Activated CD8-positive, alpha-beta T cell treated with anti-CD3 and anti-CD28 coated beads for 36 hours (primary cell): ENCODE data around the gene ERICH3. TPM values are rescaled to one million over a fixed set of nuclear protein-coding genes. Genes with fewer than 3 reads are reported as not detected.

ENCODE experiments used
- ATAC-seq: fragments of 200-7000 bp; cut with Tn5 transposase; one replicate; pipeline ENCODE4 v1.10.0; 2021; ENCODE audit warnings: mild to moderate bottlenecking, moderate library complexity
- CTCF ChIA-PET: fragments of 350-600 bp; sonication (Branson Sonifier 250); formaldehyde crosslinking; loops from one replicate; lab custom pipeline; 2021; ENCODE audit warnings: antibody characterized with exemption; lab: Charles Lee
- POLR2A ChIA-PET: fragments of 350-600 bp; sonication (Branson Sonifier 250); formaldehyde crosslinking; loops from one replicate; lab custom pipeline; 2021; ENCODE audit warnings: antibody characterized with exemption; lab: Charles Lee
- DNase-seq: peaks from one replicate; pipeline ENCODE4 v3.0.0-alpha.2; 2020
- H3K27ac Mint-ChIP-seq: one replicate; pipeline ENCODE4 v1.8.0; 2021; ENCODE audit warnings: mild to moderate bottlenecking, mixed read lengths
- H3K27me3 Mint-ChIP-seq: one replicate; pipeline ENCODE4 v1.8.0; 2021; ENCODE audit warnings: mixed read lengths
- H3K36me3 Mint-ChIP-seq: one replicate; pipeline ENCODE4 v1.8.0; 2021; ENCODE audit warnings: low read depth, mixed read lengths
- H3K4me1 Mint-ChIP-seq: one replicate; pipeline ENCODE4 v1.8.0; 2021; ENCODE audit warnings: low read depth, mixed read lengths
- H3K4me3 Mint-ChIP-seq: one replicate; pipeline ENCODE4 v1.8.0; 2021; ENCODE audit warnings: mild to moderate bottlenecking, moderate library complexity, mixed read lengths
- H3K9me3 Mint-ChIP-seq: one replicate; pipeline ENCODE4 v1.8.0; 2021; ENCODE audit warnings: mixed read lengths
- intact Hi-C: fragments of 100-400 bp; cut with micrococcal nuclease; formaldehyde crosslinking; loops from one replicate; pipeline ENCODE4 v1.10.0; 2022
- total RNA-seq, 2 experiments: library from RNA; stranded (reverse); gene quantifications; one replicate each; pipeline ENCODE4 v1.2.3, GENCODE V29; 2021
- TF ChIP-seq, protein P1 (sequence below): fragments of 200-600 bp; IDR thresholded peaks from one replicate; pipeline ENCODE4 v1.8.0; 2022; ENCODE audit warnings: antibody characterized with exemption, mild to moderate bottlenecking

The ERICH3 gene
- total RNA-seq, 2 experiments from 2014 or later: not detected

GRCh38 chr1:74654708-74655107, 18.9 kb downstream of the ERICH3 start:
- ATAC-seq (no peak), DNase-seq (no peak)
- Mint-ChIP-seq H3K27ac (no peak overlapping the region), H3K27me3 (peaks cover 4% of the 10 kb centered on the region), H3K4me3 (no peak overlapping the region), H3K9me3 (peaks cover 3% of the 10 kb centered on the region), H3K4me1 (no peaks in the 10 kb centered on the region), H3K36me3 (no peaks in the 10 kb centered on the region)
- intact Hi-C loops: no loop called here
- POLR2A ChIA-PET: no interaction called here
- CTCF ChIA-PET: no interaction called here
- TF ChIP-seq, protein P1, sequence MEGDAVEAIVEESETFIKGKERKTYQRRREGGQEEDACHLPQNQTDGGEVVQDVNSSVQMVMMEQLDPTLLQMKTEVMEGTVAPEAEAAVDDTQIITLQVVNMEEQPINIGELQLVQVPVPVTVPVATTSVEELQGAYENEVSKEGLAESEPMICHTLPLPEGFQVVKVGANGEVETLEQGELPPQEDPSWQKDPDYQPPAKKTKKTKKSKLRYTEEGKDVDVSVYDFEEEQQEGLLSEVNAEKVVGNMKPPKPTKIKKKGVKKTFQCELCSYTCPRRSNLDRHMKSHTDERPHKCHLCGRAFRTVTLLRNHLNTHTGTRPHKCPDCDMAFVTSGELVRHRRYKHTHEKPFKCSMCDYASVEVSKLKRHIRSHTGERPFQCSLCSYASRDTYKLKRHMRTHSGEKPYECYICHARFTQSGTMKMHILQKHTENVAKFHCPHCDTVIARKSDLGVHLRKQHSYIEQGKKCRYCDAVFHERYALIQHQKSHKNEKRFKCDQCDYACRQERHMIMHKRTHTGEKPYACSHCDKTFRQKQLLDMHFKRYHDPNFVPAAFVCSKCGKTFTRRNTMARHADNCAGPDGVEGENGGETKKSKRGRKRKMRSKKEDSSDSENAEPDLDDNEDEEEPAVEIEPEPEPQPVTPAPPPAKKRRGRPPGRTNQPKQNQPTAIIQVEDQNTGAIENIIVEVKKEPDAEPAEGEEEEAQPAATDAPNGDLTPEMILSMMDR: no peak

GRCh38 chr1:74652711-74653139, 20.9 kb downstream of the ERICH3 start:
- TF ChIP-seq, protein P1: no peak
- no peaks in the 10 kb centered on the region for H3K4me1 Mint-ChIP-seq
- POLR2A ChIA-PET: no interaction called here
- ATAC-seq (no peak), DNase-seq (no peak)
- CTCF ChIA-PET: interaction anchor here (1.7 kb wide), 1 partner anchor 37 kb away, joined by 5 read pairs; no protein-coding TSS in a partner anchor
- intact Hi-C loops: no loop called here
- no peaks in the 10 kb centered on the region for H3K9me3 Mint-ChIP-seq
- no peak overlapping the region for H3K4me3 Mint-ChIP-seq
- H3K27ac Mint-ChIP-seq: no peak overlapping the region
- H3K36me3 Mint-ChIP-seq: no peaks in the 10 kb centered on the region
- peaks cover 3% of the 10 kb centered on the region for H3K27me3 Mint-ChIP-seq

DNA sequence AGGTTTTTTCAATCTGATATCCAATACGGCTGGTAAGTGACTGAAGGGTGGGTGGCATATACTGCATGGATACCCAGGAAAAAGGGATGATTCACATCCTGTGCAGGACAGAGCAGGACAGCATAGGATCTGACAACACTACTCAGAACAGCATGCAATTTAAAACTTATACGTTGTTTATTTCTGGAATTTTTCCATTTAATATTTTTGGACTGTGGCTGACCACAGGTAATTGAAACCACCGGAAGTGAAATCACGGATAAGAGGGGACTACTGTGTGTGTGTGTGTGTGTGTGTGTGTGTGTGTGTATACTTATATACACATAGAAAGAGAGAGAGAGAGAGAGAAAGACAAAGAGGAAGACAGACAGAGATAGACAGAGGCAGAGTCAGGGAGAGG, 23.0 kb downstream of the ERICH3 start:
- H3K27me3 Mint-ChIP-seq: peaks cover 6% of the 10 kb centered on the region
- H3K4me1 Mint-ChIP-seq: no peaks in the 10 kb centered on the region
- intact Hi-C loops: no loop called here
- CTCF ChIA-PET: interaction anchor here (1.0 kb wide), 1 partner anchor 38 kb away, joined by 3 read pairs; no protein-coding TSS in a partner anchor
- H3K4me3 Mint-ChIP-seq: no peak overlapping the region
- no peaks in the 10 kb centered on the region for H3K36me3 Mint-ChIP-seq
- ATAC-seq (no peak), DNase-seq (no peak)
- H3K9me3 Mint-ChIP-seq: no peaks in the 10 kb centered on the region
- POLR2A ChIA-PET: no interaction called here
- TF ChIP-seq, protein P1: no peak
- H3K27ac Mint-ChIP-seq: no peak overlapping the region

DNA sequence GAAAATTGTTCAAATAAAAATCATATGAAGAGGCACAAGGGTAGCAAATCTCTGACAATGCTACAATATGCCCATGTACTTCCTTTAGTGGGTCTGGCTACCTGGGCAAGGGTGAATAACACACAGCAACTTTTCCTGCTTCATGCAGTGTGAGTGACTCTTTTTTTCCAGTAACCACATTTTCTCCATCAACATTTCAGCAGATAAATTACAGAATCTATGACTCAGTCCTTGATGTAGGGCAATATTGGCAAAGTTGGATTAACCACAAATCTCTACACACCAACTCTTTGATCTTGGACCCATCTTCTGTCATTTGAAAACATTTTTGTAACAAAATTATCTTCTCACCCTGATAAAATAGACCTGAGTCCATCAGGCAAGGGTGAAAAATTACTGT, 31.7 kb downstream of the ERICH3 start:
- intact Hi-C loops: no loop called here
- POLR2A ChIA-PET: no interaction called here
- no peak for ATAC-seq
- H3K9me3 Mint-ChIP-seq: no peaks in the 10 kb centered on the region
- TF ChIP-seq, protein P1: no peak
- peaks cover 4% of the 10 kb centered on the region for H3K27me3 Mint-ChIP-seq
- H3K4me3 Mint-ChIP-seq: no peak overlapping the region
- no peaks in the 10 kb centered on the region for H3K36me3 Mint-ChIP-seq
- no peak overlapping the region for H3K27ac Mint-ChIP-seq
- CTCF ChIA-PET: no interaction called here
- no peaks in the 10 kb centered on the region for H3K4me1 Mint-ChIP-seq
- no peak for DNase-seq

- TF ChIP-seq, protein P1: no peak
- POLR2A ChIA-PET: no interaction called here
- H3K27ac Mint-ChIP-seq: no peak overlapping the region
- CTCF ChIA-PET: no interaction called here
- no peak overlapping the region for H3K4me3 Mint-ChIP-seq
- no peak for ATAC-seq
- H3K4me1 Mint-ChIP-seq: no peaks in the 10 kb centered on the region
- intact Hi-C loops: no loop called here
- no peaks in the 10 kb centered on the region for H3K36me3 Mint-ChIP-seq
- DNase-seq: no peak
- H3K9me3 Mint-ChIP-seq: no peaks in the 10 kb centered on the region
- H3K27me3 Mint-ChIP-seq: peaks cover 4% of the 10 kb centered on the region
These were observed 32.4 kb downstream of the ERICH3 start for GRCh38 chr1:74641161-74641560.
